H9 (cell line): ENCODE data around the gene IFI44L. TPM values are rescaled to one million over a fixed set of nuclear protein-coding genes. Genes with fewer than 3 reads are reported as not detected.

ENCODE experiments used
- DNase-seq: peaks from one replicate; pipeline ENCODE4 v3.0.0-alpha.2; 2017
- H2AFZ ChIP-seq: one replicate; pipeline ENCODE4 v1.6.1; 2013; ENCODE audit warnings: mild to moderate bottlenecking, low read length, control low read depth, moderate library complexity
- H2AK5ac ChIP-seq: 2 replicates; pipeline ENCODE4 v1.6.1; 2013; ENCODE audit warnings: low read length, control low read depth, mixed read lengths; ENCODE audit not compliant: insufficient read length
- H2BK120ac ChIP-seq: one replicate; pipeline ENCODE4 v1.6.1; 2013; ENCODE audit warnings: low read depth, mild to moderate bottlenecking, low read length, control low read depth, inconsistent platforms; ENCODE audit not compliant: poor library complexity, severe bottlenecking
- H2BK12ac ChIP-seq: 2 replicates; pipeline ENCODE4 v1.6.1; 2013; ENCODE audit warnings: low read length, control low read depth, mixed read lengths, low read depth; ENCODE audit not compliant: insufficient read length
- H2BK15ac ChIP-seq: 2 replicates; pipeline ENCODE4 v1.6.1; 2013; ENCODE audit warnings: low read depth, low read length, control low read depth
- H2BK20ac ChIP-seq: one replicate; pipeline ENCODE4 v1.6.1; 2013; ENCODE audit warnings: low read depth, mild to moderate bottlenecking, low read length, control low read depth, inconsistent platforms; ENCODE audit not compliant: poor library complexity, severe bottlenecking
- H2BK5ac ChIP-seq: 2 replicates; pipeline ENCODE4 v1.6.1; 2013; ENCODE audit warnings: low read length, control low read depth, mixed read lengths; ENCODE audit not compliant: insufficient read length
- H3K14ac ChIP-seq: 2 replicates; pipeline ENCODE4 v1.6.1; 2013; ENCODE audit warnings: low read length, control low read depth; ENCODE audit not compliant: insufficient read depth
- H3K18ac ChIP-seq: 2 replicates; pipeline ENCODE4 v1.6.1; 2013; ENCODE audit warnings: low read depth, mild to moderate bottlenecking, mixed read lengths, low read length, control low read depth; ENCODE audit not compliant: insufficient read length
- H3K23ac ChIP-seq: 2 replicates; pipeline ENCODE4 v1.6.1; 2013; ENCODE audit warnings: low read length, control low read depth, mixed read lengths, low read depth; ENCODE audit not compliant: insufficient read length
- H3K23me2 ChIP-seq: 2 replicates; pipeline ENCODE4 v1.6.1; 2013; ENCODE audit warnings: low read depth, mild to moderate bottlenecking, mixed read lengths, low read length, control low read depth; ENCODE audit not compliant: insufficient read length, poor library complexity, severe bottlenecking
- H3K27ac ChIP-seq: 2 replicates; pipeline ENCODE4 v1.5.1; 2013; ENCODE audit warnings: low read length, control low read depth, mixed read lengths, low read depth; ENCODE audit not compliant: insufficient read length
- H3K27me3 ChIP-seq: 2 replicates; pipeline ENCODE4 v1.6.1; 2013; ENCODE audit warnings: low read length, control low read depth, inconsistent platforms; ENCODE audit not compliant: insufficient read depth
- H3K4ac ChIP-seq: 2 replicates; pipeline ENCODE4 v1.6.1; 2013; ENCODE audit warnings: low read depth, mild to moderate bottlenecking, control low read depth, inconsistent platforms, low read length, moderate library complexity
- H3K4me1 ChIP-seq: 2 replicates; pipeline ENCODE4 v1.6.1; 2013; ENCODE audit warnings: low read length, control low read depth, inconsistent platforms; ENCODE audit not compliant: insufficient read depth
- H3K4me2 ChIP-seq: 2 replicates; pipeline ENCODE4 v1.6.1; 2013; ENCODE audit warnings: low read length, control low read depth, mixed read lengths; ENCODE audit not compliant: insufficient read length, insufficient read depth
- H3K56ac ChIP-seq: 2 replicates; pipeline ENCODE4 v1.6.1; 2013; ENCODE audit warnings: low read depth, mild to moderate bottlenecking, mixed read lengths, low read length, control low read depth; ENCODE audit not compliant: insufficient read length
- H3K79me1 ChIP-seq: 2 replicates; pipeline ENCODE4 v1.6.1; 2013; ENCODE audit warnings: low read depth, mild to moderate bottlenecking, moderate library complexity, low read length, control low read depth, inconsistent platforms; ENCODE audit not compliant: insufficient read depth, poor library complexity, severe bottlenecking
- H3K79me2 ChIP-seq: 2 replicates; pipeline ENCODE4 v1.6.1; 2013; ENCODE audit warnings: low read length, control low read depth, inconsistent platforms; ENCODE audit not compliant: insufficient read depth
- H3K9ac ChIP-seq: 2 replicates; pipeline ENCODE4 v1.6.1; 2013; ENCODE audit warnings: low read length, control low read depth, mixed read lengths; ENCODE audit not compliant: insufficient read length; ENCODE audit errors: extremely low read depth
- H3K9me3 ChIP-seq: one replicate; pipeline ENCODE4 v1.6.1; 2013; ENCODE audit warnings: low read depth, low read length, inconsistent platforms; ENCODE audit not compliant: control insufficient read depth
- H3T11ph ChIP-seq: one replicate; pipeline ENCODE4 v1.6.1; 2013; ENCODE audit warnings: mild to moderate bottlenecking, low read length, control low read depth, inconsistent platforms
- H4K20me1 ChIP-seq: one replicate; pipeline ENCODE4 v1.6.1; 2013; ENCODE audit not compliant: control insufficient read depth, insufficient read length, insufficient read depth
- H4K5ac ChIP-seq: 2 replicates; pipeline ENCODE4 v1.6.1; 2013; ENCODE audit warnings: low read depth, mild to moderate bottlenecking, mixed read lengths, low read length, control low read depth; ENCODE audit not compliant: insufficient read length
- H4K8ac ChIP-seq: replicated peaks from 2 replicates; pipeline ENCODE4 v1.6.1; 2013; ENCODE audit warnings: low read length, control low read depth, mixed read lengths, low read depth; ENCODE audit not compliant: insufficient read length
- H4K91ac ChIP-seq: 2 replicates; pipeline ENCODE4 v1.6.1; 2013; ENCODE audit warnings: low read depth, mild to moderate bottlenecking, moderate library complexity, mixed read lengths, low read length, control low read depth; ENCODE audit not compliant: insufficient read length
- H3K27ac Mint-ChIP-seq, 3 experiments: 2 replicates in 2 of 3; 3 replicates in 1 of 3; pipeline ENCODE4 v1.8.0; 2020 to 2021; ENCODE audit warnings: mixed read lengths in 3 of 3, mild to moderate bottlenecking in 1 of 3, moderate library complexity in 1 of 3
- H3K27me3 Mint-ChIP-seq: 2 replicates; pipeline ENCODE4 v1.8.0; 2021; ENCODE audit warnings: low read depth, mild to moderate bottlenecking, moderate library complexity, mixed read lengths
- H3K36me3 Mint-ChIP-seq, 3 experiments: 2 replicates in 2 of 3; 3 replicates in 1 of 3; pipeline ENCODE4 v1.8.0; 2020 to 2021; ENCODE audit warnings: low read depth in 3 of 3, mixed read lengths in 3 of 3; ENCODE audit not compliant: insufficient read depth in 1 of 3
- H3K4me1 Mint-ChIP-seq, 2 experiments: 2 replicates each; pipeline ENCODE4 v1.8.0; 2020; ENCODE audit warnings: mixed read lengths in 2 of 2
- H3K4me3 Mint-ChIP-seq, 2 experiments: 2 replicates in 1 of 2; 3 replicates in 1 of 2; pipeline ENCODE4 v1.8.0; 2020 to 2021; ENCODE audit warnings: mild to moderate bottlenecking in 2 of 2, mixed read lengths in 2 of 2, moderate library complexity in 1 of 2
- H3K9me3 Mint-ChIP-seq, 2 experiments: 2 replicates in 1 of 2; 3 replicates in 1 of 2; pipeline ENCODE4 v1.8.0; 2020; ENCODE audit warnings: mild to moderate bottlenecking in 2 of 2, mixed read lengths in 2 of 2, moderate library complexity in 1 of 2
- total RNA-seq: library from RNA; stranded (reverse); gene quantifications from 2 replicates; pipeline ENCODE4 v1.2.1, GENCODE V29; 2021
- TF ChIP-seq, protein P1 (sequence below): fragments of 200-600 bp; sonication (generic); conservative IDR thresholded peaks from 3 replicates; pipeline ENCODE4 v1.8.0; 2021; ENCODE audit warnings: antibody characterized with exemption, mild to moderate bottlenecking

The IFI44L gene
- total RNA-seq, 1 experiment from 2014 or later: not detected

DNA sequence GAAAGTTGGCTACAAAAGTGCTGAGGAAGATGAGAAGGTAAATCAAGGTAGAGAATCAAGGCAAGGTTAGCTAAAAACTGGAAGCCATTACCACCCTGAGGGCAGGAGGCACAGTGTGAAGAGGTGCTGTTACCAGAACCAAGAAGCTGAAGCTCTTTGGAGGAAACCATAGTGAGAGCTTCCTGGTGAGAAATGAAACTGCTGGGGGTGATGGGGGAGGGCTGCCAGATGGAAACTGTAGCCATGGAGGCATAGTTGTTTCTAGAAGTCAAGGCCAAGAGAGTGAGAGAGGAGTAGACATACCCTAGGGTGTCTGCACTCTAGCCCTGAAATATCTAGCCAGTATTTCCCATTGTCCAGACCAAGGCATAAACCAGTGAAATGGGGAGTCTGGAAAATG lies 58.1 kb downstream of the IFI44L start:
- Mint-ChIP-seq H3K9me3 (no peaks in the 10 kb centered on the region; a peak in 1 of 5 replicates), H3K27ac (no peak overlapping the region), H3K4me1 (no peaks in the 10 kb centered on the region), H3K4me3 (no peak overlapping the region), H3K36me3 (no peaks in the 10 kb centered on the region), H3K27me3 (peaks cover 4% of the 10 kb centered on the region; the same call in 1 of the 2 replicates)
- Histone ChIP-seq H2BK5ac (no peak overlapping the region), H2BK12ac (no peak overlapping the region), H4K91ac (no peak overlapping the region), H3K9me3 (no peaks in the 10 kb centered on the region), H3K79me1 (no peaks in the 10 kb centered on the region), H3K4me1 (no peaks in the 10 kb centered on the region), H3K4me2 (no peak overlapping the region), H3K56ac (no peak overlapping the region), H3K23ac (no peak overlapping the region), H2BK120ac (no peak overlapping the region), H2AK5ac (no peak overlapping the region), H3K79me2 (no peaks in the 10 kb centered on the region), H2AFZ (no peak overlapping the region), H4K20me1 (no peaks in the 10 kb centered on the region), H3K23me2 (no peaks in the 10 kb centered on the region), H4K5ac (no peak overlapping the region), H3K27me3 (no peaks in the 10 kb centered on the region), H2BK15ac (no peak overlapping the region), H3T11ph (no peak overlapping the region), H4K8ac (no peak overlapping the region), H2BK20ac (no peak overlapping the region), H3K4ac (no peak overlapping the region), H3K14ac (no peak overlapping the region), H3K9ac (no peak overlapping the region), H3K27ac (no peak overlapping the region), H3K18ac (no peak overlapping the region)
- TF ChIP-seq, protein P1, sequence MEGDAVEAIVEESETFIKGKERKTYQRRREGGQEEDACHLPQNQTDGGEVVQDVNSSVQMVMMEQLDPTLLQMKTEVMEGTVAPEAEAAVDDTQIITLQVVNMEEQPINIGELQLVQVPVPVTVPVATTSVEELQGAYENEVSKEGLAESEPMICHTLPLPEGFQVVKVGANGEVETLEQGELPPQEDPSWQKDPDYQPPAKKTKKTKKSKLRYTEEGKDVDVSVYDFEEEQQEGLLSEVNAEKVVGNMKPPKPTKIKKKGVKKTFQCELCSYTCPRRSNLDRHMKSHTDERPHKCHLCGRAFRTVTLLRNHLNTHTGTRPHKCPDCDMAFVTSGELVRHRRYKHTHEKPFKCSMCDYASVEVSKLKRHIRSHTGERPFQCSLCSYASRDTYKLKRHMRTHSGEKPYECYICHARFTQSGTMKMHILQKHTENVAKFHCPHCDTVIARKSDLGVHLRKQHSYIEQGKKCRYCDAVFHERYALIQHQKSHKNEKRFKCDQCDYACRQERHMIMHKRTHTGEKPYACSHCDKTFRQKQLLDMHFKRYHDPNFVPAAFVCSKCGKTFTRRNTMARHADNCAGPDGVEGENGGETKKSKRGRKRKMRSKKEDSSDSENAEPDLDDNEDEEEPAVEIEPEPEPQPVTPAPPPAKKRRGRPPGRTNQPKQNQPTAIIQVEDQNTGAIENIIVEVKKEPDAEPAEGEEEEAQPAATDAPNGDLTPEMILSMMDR: no peak
- DNase-seq: no peak
